A673 (cell line): ENCODE data around the gene RNF186. TPM values are rescaled to one million over a fixed set of nuclear protein-coding genes. Genes with fewer than 3 reads are reported as not detected.

ENCODE experiments used
- BruUV-seq: library from RNA; stranded (reverse); fragments of 400-500 nt; replicated peaks from 2 replicates; lab custom pipeline; 2021; lab: Mats Ljungman, UMichigan
- CTCF ChIA-PET: fragments of 300-600 bp; sonication (Branson Sonifier 250); formaldehyde crosslinking; loops from one replicate; lab custom pipeline; 2022; ENCODE audit warnings: antibody characterized with exemption; lab: Charles Lee
- POLR2A ChIA-PET: fragments of 300-600 bp; sonication (Branson Sonifier 250); formaldehyde crosslinking; loops from one replicate; lab custom pipeline; 2022; ENCODE audit warnings: antibody characterized with exemption; ENCODE audit not compliant: low non-redundant PET; lab: Charles Lee
- DNase-seq: peaks from one replicate; pipeline ENCODE4 v3.0.0-alpha.2; 2015; ENCODE audit warnings: low spot score
- H3K27ac ChIP-seq: fragments of 200-600 bp; sonication (generic); 2 replicates; pipeline ENCODE4 v1.5.1; 2016; ENCODE audit warnings: mixed run types, low read depth, mild to moderate bottlenecking, mixed read lengths, antibody characterized with exemption, low read length; ENCODE audit not compliant: poor library complexity, severe bottlenecking
- H3K27me3 ChIP-seq: fragments of 200-600 bp; sonication (generic); replicated peaks from 2 replicates; pipeline ENCODE4 v1.6.1; 2017; ENCODE audit warnings: mixed run types, low read depth, mild to moderate bottlenecking, mixed read lengths, antibody characterized with exemption, low read length; ENCODE audit not compliant: insufficient read depth, poor library complexity
- H3K36me3 ChIP-seq: fragments of 200-600 bp; sonication (generic); 2 replicates; pipeline ENCODE4 v1.6.1; 2016; ENCODE audit warnings: mixed run types, mild to moderate bottlenecking, mixed read lengths, antibody characterized with exemption, low read length; ENCODE audit not compliant: insufficient read depth, poor library complexity, severe bottlenecking
- H3K4me1 ChIP-seq: fragments of 200-600 bp; sonication (generic); 2 replicates; pipeline ENCODE4 v1.6.1; 2017; ENCODE audit warnings: mixed run types, mild to moderate bottlenecking, mixed read lengths, antibody characterized with exemption, low read length; ENCODE audit not compliant: insufficient read depth, poor library complexity, severe bottlenecking
- H3K4me3 ChIP-seq: fragments of 200-600 bp; sonication (generic); 2 replicates; pipeline ENCODE4 v1.5.1; 2016; ENCODE audit warnings: low read depth, mixed run types, mild to moderate bottlenecking, mixed read lengths, low read length; ENCODE audit not compliant: poor library complexity, severe bottlenecking
- H3K9me3 ChIP-seq: fragments of 200-600 bp; sonication (generic); 2 replicates; pipeline ENCODE4 v1.6.1; 2016; ENCODE audit warnings: mixed run types, low read depth, mild to moderate bottlenecking, mixed read lengths, antibody characterized with exemption, low read length; ENCODE audit not compliant: poor library complexity, severe bottlenecking
- EZH2 ChIP-seq: fragments of 200-600 bp; sonication (generic); IDR thresholded peaks from 2 replicates; pipeline ENCODE4 v1.6.1; 2017; ENCODE audit warnings: borderline replicate concordance, low read depth, mild to moderate bottlenecking, mixed read lengths, antibody characterized with exemption, low read length; ENCODE audit not compliant: poor library complexity, severe bottlenecking
- intact Hi-C: fragments of 100-400 bp; cut with micrococcal nuclease; formaldehyde crosslinking; loops from one replicate; pipeline ENCODE4 v1.10.0; 2022; ENCODE audit not compliant: unreplicated experiment
- total RNA-seq: library from RNA; stranded (reverse); gene quantifications from 2 replicates; pipeline ENCODE4 v1.2.3, GENCODE V29; 2021
- TF ChIP-seq, protein P1 (sequence below): fragments of 300-800, 200-600 bp; sonication (generic); conservative IDR thresholded peaks from 2 replicates; pipeline ENCODE4 v1.5.1; 2017; ENCODE audit warnings: low read depth, mild to moderate bottlenecking, antibody characterized with exemption, low read length, moderate library complexity, mixed read lengths

The RNF186 gene
- total RNA-seq, 1 experiment from 2014 or later = not detected

DNA sequence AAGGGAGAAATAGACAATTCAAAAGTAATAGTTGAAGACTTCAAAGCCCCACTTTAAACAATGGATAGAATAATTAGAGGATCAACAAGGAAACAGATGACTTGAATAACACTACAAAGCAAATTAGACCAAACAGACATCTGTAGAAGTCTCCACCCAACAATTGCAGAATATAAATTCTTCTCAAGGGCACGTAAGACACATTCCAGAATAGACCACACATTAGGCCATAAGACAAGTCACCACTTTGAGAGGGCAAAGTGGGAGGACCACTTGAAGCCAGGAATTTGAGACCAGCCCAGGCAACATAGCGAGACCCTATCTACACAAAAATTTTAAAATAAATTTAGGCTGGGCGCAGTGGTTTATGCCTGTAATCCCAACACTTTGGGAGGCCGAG is 20.5 kb upstream of the RNF186 start:
- no TSS peak for BruUV-seq
- DNase-seq = no peak
- intact Hi-C loops = no loop called here
- Histone ChIP-seq H3K4me3 (no peak overlapping the region), H3K27me3 (no peaks in the 10 kb centered on the region), H3K9me3 (peaks cover 6% of the 10 kb centered on the region), H3K36me3 (no peaks in the 10 kb centered on the region), H3K27ac (no peak overlapping the region), H3K4me1 (no peaks in the 10 kb centered on the region)
- CTCF ChIA-PET = no interaction called here
- POLR2A ChIA-PET = no interaction called here
- TF ChIP-seq, protein P1, sequence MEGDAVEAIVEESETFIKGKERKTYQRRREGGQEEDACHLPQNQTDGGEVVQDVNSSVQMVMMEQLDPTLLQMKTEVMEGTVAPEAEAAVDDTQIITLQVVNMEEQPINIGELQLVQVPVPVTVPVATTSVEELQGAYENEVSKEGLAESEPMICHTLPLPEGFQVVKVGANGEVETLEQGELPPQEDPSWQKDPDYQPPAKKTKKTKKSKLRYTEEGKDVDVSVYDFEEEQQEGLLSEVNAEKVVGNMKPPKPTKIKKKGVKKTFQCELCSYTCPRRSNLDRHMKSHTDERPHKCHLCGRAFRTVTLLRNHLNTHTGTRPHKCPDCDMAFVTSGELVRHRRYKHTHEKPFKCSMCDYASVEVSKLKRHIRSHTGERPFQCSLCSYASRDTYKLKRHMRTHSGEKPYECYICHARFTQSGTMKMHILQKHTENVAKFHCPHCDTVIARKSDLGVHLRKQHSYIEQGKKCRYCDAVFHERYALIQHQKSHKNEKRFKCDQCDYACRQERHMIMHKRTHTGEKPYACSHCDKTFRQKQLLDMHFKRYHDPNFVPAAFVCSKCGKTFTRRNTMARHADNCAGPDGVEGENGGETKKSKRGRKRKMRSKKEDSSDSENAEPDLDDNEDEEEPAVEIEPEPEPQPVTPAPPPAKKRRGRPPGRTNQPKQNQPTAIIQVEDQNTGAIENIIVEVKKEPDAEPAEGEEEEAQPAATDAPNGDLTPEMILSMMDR = no peak
- no peak for TF ChIP-seq EZH2

DNA sequence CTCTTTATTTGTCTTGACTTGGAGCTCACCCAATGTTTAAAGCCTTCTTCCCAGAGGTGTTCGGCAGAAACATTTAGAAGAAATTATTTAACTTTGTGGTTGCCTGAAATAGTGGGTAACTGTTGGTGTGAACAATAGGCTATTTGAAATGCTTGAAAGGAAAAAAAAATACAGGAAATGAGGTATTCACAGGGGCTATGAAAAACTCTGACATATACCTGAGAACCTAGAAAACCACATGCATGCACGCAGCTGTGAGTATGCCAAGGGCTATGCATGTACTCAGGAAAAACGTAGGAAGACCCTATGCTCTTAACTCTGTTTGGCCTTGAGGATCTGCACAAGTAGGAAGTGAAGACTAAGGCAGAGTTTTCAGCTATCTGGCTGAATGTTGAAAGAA is 16.4 kb upstream of the RNF186 start:
- POLR2A ChIA-PET = no interaction called here

DNA sequence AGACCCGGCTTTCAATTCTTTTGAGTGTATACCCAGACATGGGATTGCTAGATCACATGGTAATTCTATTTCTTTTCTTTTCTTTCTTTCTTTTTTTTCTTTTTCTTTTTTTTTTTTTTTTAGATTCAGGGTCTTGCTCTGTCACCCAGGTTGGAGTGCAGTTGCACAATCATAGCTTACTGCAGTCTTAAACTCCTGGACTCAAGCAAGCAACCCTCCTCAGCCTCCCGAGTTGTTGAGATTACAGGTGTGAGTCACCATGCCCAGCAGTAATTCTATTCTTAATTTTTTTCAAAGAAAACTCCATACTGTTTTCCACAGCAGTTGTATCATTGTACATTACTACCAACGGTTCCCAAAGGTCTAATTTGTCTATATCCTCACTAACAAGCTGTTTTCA is 13.5 kb upstream of the RNF186 start:
- no peaks in the 10 kb centered on the region for H3K4me1 ChIP-seq
- DNase-seq = no peak
- POLR2A ChIA-PET = no interaction called here
- no TSS peak for BruUV-seq
- no peak overlapping the region for H3K4me3 ChIP-seq
- intact Hi-C loops = no loop called here
- H3K36me3 ChIP-seq = no peaks in the 10 kb centered on the region
- H3K27ac ChIP-seq = no peak overlapping the region
- H3K27me3 ChIP-seq = no peaks in the 10 kb centered on the region
- CTCF ChIA-PET = no interaction called here
- H3K9me3 ChIP-seq = peaks cover 6% of the 10 kb centered on the region
- TF ChIP-seq, protein P1 = no peak
- TF ChIP-seq EZH2 = no peak

More for the DNA sequence above, 16.4 kb upstream of the RNF186 start:
- H3K27ac ChIP-seq = no peak overlapping the region
- DNase-seq = no peak
- no peaks in the 10 kb centered on the region for H3K4me1 ChIP-seq
- CTCF ChIA-PET = no interaction called here
- BruUV-seq = no TSS peak
- no peaks in the 10 kb centered on the region for H3K36me3 ChIP-seq
- no peak overlapping the region for H3K4me3 ChIP-seq
- intact Hi-C loops = no loop called here
- H3K9me3 ChIP-seq = peaks cover 6% of the 10 kb centered on the region
- TF ChIP-seq EZH2 = no peak
- TF ChIP-seq, protein P1 = no peak
- no peaks in the 10 kb centered on the region for H3K27me3 ChIP-seq
